Measurements from ENCODE around the gene ALOX12B. TPM values are rescaled to one million over a fixed set of nuclear protein-coding genes. Genes with fewer than 3 reads are reported as not detected.

Gene ALOX12B
- total and polyA plus RNA-seq, 2 of the 8 experiments (the other 6 are each of a cell fraction or from before 2014, with no cell fraction given) = 0.86 TPM; not detected in 1

DNA sequence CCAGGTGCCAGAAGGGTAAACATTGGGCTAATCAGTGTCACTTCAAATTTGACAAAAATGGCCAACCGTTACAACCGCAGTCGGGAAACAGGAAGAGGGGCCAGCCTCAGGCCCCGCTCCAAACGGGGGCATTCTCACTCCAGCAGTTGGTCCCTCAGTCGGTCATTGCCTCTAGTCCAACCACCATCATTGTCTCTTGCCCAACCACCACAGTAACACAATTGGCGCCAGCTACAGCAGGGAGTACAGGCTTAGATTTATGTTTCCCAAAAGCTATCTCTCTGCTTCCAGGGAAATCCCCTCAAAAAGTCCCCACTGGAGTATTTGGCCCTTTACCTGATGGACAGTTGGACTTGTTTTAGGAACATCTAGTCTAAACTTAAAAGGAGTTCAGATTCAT is 28.4 kb downstream of the ALOX12B start:
- no peak overlapping the region for H2BK20ac ChIP-seq (ENCODE audit: low read length)
- no peaks in the 10 kb centered on the region for H3K79me2 ChIP-seq (ENCODE audit: control insufficient read depth in 1 of 2, insufficient read depth in 2 of 2, low read length in 2 of 2)
- peaks cover 5% of the 10 kb centered on the region; the same call in 1 of the 2 replicates for H3K23me2 ChIP-seq (ENCODE audit: low read depth, low read length)
- H4K91ac ChIP-seq (replicated peaks; ENCODE audit: insufficient read length, low read length) = no peak overlapping the region
- H3K4me1 ChIP-seq (replicated peaks in 1 of 4; ENCODE audit: control insufficient read depth in 3 of 4, insufficient read depth in 4 of 4, low read length in 3 of 4) = peaks cover 5 to 20% (median 10%) of the 10 kb centered on the region in 4 experiments; a peak in 6 of 7 replicates
- H3K14ac ChIP-seq (ENCODE audit: insufficient read length) = no peak overlapping the region
- no peak overlapping the region for H3K23ac ChIP-seq (ENCODE audit: insufficient read length)
- H3K79me1 ChIP-seq (ENCODE audit: low read depth, low read length) = no peaks in the 10 kb centered on the region
- no peak overlapping the region for H3K4ac ChIP-seq (replicated peaks; ENCODE audit: insufficient read length, low read depth, low read length)
- no peak overlapping the region for H3K4me3 ChIP-seq (ENCODE audit: extremely low read depth in 1 of 4, insufficient read depth in 2 of 4, low read depth in 3 of 4, low read length in 4 of 4)
- no peak overlapping the region; the same call in 1 of the 2 replicates for H2AK5ac ChIP-seq (ENCODE audit: low read depth, low read length)
- ChIA-PET CTCF (ENCODE audit: partially characterized antibody) (interaction anchor here (0.7 to 11.6 kb wide), 22 partner anchors 12 to 322 kb away, joined by 3 to 270 read pairs (median 10); partner anchors contain the start of genes ALOX12B, ALOXE3 and HES7), POLR2A (ENCODE audit: partially characterized antibody) (interaction anchor here (0.7 to 3.3 kb wide), 3 partner anchors 39 to 115 kb away, joined by 5 to 17 read pairs (median 7); no protein-coding TSS in a partner anchor)
- 82% methylated on average over 7 of the region's 7 CpGs; no CpG with 5 or more reads in 1 of the 2 experiments for whole genome bisulfite sequencing, 2 experiments (ENCODE audit: extremely low coverage in 1 of 2, insufficient coverage in 1 of 2, insufficient read length in 1 of 2, insufficient replicate concordance in 2 of 2, low coverage in 1 of 2, low lambda C conversion rate in 2 of 2, missing lambda C conversion rate in 1 of 2)
- no peak for TF ChIP-seq RAD21 (IDR thresholded peaks at IDR 0.05 in 1 of 2, conservative IDR thresholded peaks at IDR 0.05 in 1 of 2; ENCODE audit: low read depth in 2 of 2, low read length in 2 of 2)
- no peaks in the 10 kb centered on the region for H3K36me3 ChIP-seq (ENCODE audit: control insufficient read depth in 2 of 4, insufficient read depth in 4 of 4, low read length in 3 of 4)
- H3K18ac ChIP-seq (ENCODE audit: extremely low read depth, low read length) = no peak overlapping the region
- H3K9ac ChIP-seq (replicated peaks in 1 of 4; ENCODE audit: extremely low read depth in 1 of 4, low read depth in 3 of 4, low read length in 3 of 4) = no peak overlapping the region
- H3K27ac ChIP-seq (ENCODE audit: low read depth, low read length) = no peak overlapping the region
- no peak overlapping the region for H2BK15ac ChIP-seq (ENCODE audit: low read length)
- H2BK5ac ChIP-seq (ENCODE audit: low read depth, low read length) = no peak overlapping the region
- H4K8ac ChIP-seq (ENCODE audit: extremely low read depth, insufficient read depth, low read length) = no peak overlapping the region
- H4K5ac ChIP-seq (ENCODE audit: insufficient read length, low read depth, low read length) = no peak overlapping the region
- H3K56ac ChIP-seq (replicated peaks; ENCODE audit: insufficient read length, low read depth, low read length) = no peak overlapping the region
- no peak overlapping the region for H2BK12ac ChIP-seq (ENCODE audit: low read depth, low read length)
- H3K4me2 ChIP-seq (ENCODE audit: insufficient read depth in 1 of 2, low read depth in 2 of 2, low read length in 2 of 2) = no peak overlapping the region
- H3K27me3 ChIP-seq (replicated peaks in 1 of 4; ENCODE audit: control insufficient read depth in 3 of 4, extremely low read depth in 1 of 4, insufficient read depth in 3 of 4, low read length in 3 of 4) = peaks cover 5 to 24% (median 20%) of the 10 kb centered on the region in 4 experiments; a peak in 5 of 7 replicates
- no peak overlapping the region for H2AFZ ChIP-seq (ENCODE audit: low read length)
- no peaks in the 10 kb centered on the region for H4K20me1 ChIP-seq (replicated peaks in 1 of 2; ENCODE audit: control insufficient read depth in 1 of 2, insufficient read depth in 2 of 2, low read length in 2 of 2)
- no peak for FAIRE-seq
- DNase-seq (ENCODE audit: low read depth in 1 of 2, low spot score in 2 of 2) = no peak
- H3K9me3 ChIP-seq (ENCODE audit: insufficient read depth in 2 of 2, low read depth in 1 of 2, low read length in 1 of 2) = no peaks in the 10 kb centered on the region
- no peak overlapping the region for H2BK120ac ChIP-seq (replicated peaks; ENCODE audit: low read depth, low read length)
